Ureter (tissue), 1 donor: ENCODE results near the gene CASS4. TPM values are rescaled to one million over a fixed set of nuclear protein-coding genes. Genes with fewer than 3 reads are reported as not detected.

Experiments used
- DNase-seq: peaks from one replicate; pipeline ENCODE4 v3.0.0-alpha.2; 2020; ENCODE audit warnings: low spot score
- total RNA-seq: library from RNA; stranded (reverse); gene quantifications from one replicate; pipeline ENCODE4 v1.2.4, GENCODE V29; 2023
- donor health status: DM: yes; HTN: yes; CAD: no.

Gene CASS4
- total RNA-seq, 1 donor from 2014 or later: 0.91 TPM

GRCh38 chr20:56422824-56423189, 10.7 kb downstream of the CASS4 start:
- no peak for DNase-seq

- DNase-seq: no peak
Observed at GRCh38 chr20:56423211-56423610, 11.2 kb downstream of the CASS4 start.

GRCh38 chr20:56423886-56424285, 11.8 kb downstream of the CASS4 start:
- no peak for DNase-seq

- no peak for DNase-seq
Observed at GRCh38 chr20:56424931-56425330, 12.9 kb downstream of the CASS4 start.

GRCh38 chr20:56426026-56426425, 14.0 kb downstream of the CASS4 start:
- DNase-seq: no peak

GRCh38 chr20:56426926-56427325, 14.9 kb downstream of the CASS4 start:
- DNase-seq: no peak

GRCh38 chr20:56427797-56428196, 15.7 kb downstream of the CASS4 start:
- DNase-seq: no peak

- DNase-seq: no peak
Observed at GRCh38 chr20:56428410-56428809, 16.4 kb downstream of the CASS4 start.

- no peak for DNase-seq
Observed at GRCh38 chr20:56428881-56429280, 16.8 kb downstream of the CASS4 start.

GRCh38 chr20:56429502-56429901, 17.4 kb downstream of the CASS4 start:
- no peak for DNase-seq

GRCh38 chr20:56429941-56430340, 17.9 kb downstream of the CASS4 start:
- DNase-seq: no peak

- DNase-seq: no peak
Observed at GRCh38 chr20:56430461-56430860, 18.4 kb downstream of the CASS4 start.

GRCh38 chr20:56430957-56431356, 18.9 kb downstream of the CASS4 start:
- DNase-seq: no peak

- no peak for DNase-seq
Observed at GRCh38 chr20:56431471-56431870, 19.4 kb downstream of the CASS4 start.

- no peak for DNase-seq
Observed at GRCh38 chr20:56433221-56433879, 21.3 kb downstream of the CASS4 start.

- DNase-seq: no peak
Observed at GRCh38 chr20:56433880-56434255, 21.8 kb downstream of the CASS4 start.

GRCh38 chr20:56437196-56437960, 25.3 kb downstream of the CASS4 start:
- no peak for DNase-seq

- DNase-seq: no peak
Observed at GRCh38 chr20:56438284-56438683, 26.2 kb downstream of the CASS4 start.

GRCh38 chr20:56439771-56440291, 27.8 kb downstream of the CASS4 start:
- DNase-seq: no peak

- no peak for DNase-seq
Observed at GRCh38 chr20:56440346-56441007, 28.4 kb downstream of the CASS4 start.

- DNase-seq: no peak
Observed at GRCh38 chr20:56442389-56443365, 30.6 kb downstream of the CASS4 start.
